H1 (cell line): ENCODE results near the gene SCN1B.

Source experiments
- ATF3 ChIP-seq: IDR thresholded peaks from 2 replicates; pipeline ENCODE4 v1.6.1; 2011; ENCODE audit warnings: low read depth, mild to moderate bottlenecking, low read length; ENCODE audit not compliant: insufficient read depth
- CEBPB ChIP-seq: IDR thresholded peaks from 2 replicates; pipeline ENCODE4 v1.6.1; 2012; ENCODE audit warnings: low read depth, low read length
- CTCF ChIP-seq, 3 experiments: IDR thresholded peaks; 1 replicate in 2 of 3; 2 replicates in 1 of 3; pipeline versions ENCODE4 v1.5.1 to v1.6.1; 2011; ENCODE audit warnings: low read length in 3 of 3, mild to moderate bottlenecking in 3 of 3, inconsistent platforms in 2 of 3, low read depth in 1 of 3, moderate library complexity in 1 of 3; ENCODE audit not compliant: insufficient read depth in 1 of 3; ENCODE audit errors: control extremely low read depth in 1 of 3
- EZH2 ChIP-seq: fragments of 200-600 bp; sonication (generic); IDR thresholded peaks from 2 replicates; pipeline ENCODE4 v1.7.1; 2012; ENCODE audit warnings: low read depth, mild to moderate bottlenecking, moderate library complexity, low read length, inconsistent platforms; ENCODE audit not compliant: severe bottlenecking
- POLR2A ChIP-seq, 2 experiments: IDR thresholded peaks; 1 replicate in 1 of 2; 2 replicates in 1 of 2; pipeline ENCODE4 v1.6.1; 2011; ENCODE audit warnings: low read depth in 2 of 2, low read length in 2 of 2, mild to moderate bottlenecking in 2 of 2; ENCODE audit errors: control extremely low read depth in 1 of 2
- POLR2AphosphoS5 ChIP-seq: IDR thresholded peaks from 2 replicates; pipeline ENCODE4 v1.6.1; 2011; ENCODE audit warnings: low read depth, low read length
- RAD21 ChIP-seq, 2 experiments: IDR thresholded peaks in 1 of 2; conservative IDR thresholded peaks in 1 of 2; 2 replicates each; pipeline ENCODE4 v1.6.1; 2011; ENCODE audit warnings: low read depth in 2 of 2, low read length in 2 of 2, improper control_type of control experiment in 1 of 2, inconsistent platforms in 1 of 2, mild to moderate bottlenecking in 1 of 2, moderate library complexity in 1 of 2
- SAP30 ChIP-seq: fragments of 300-600 bp; sonication (generic); IDR thresholded peaks from 2 replicates; pipeline ENCODE4 v1.7.1; 2012; ENCODE audit warnings: low read length, moderate library complexity, mild to moderate bottlenecking, inconsistent platforms; ENCODE audit not compliant: insufficient read depth, insufficient replicate concordance
- SP1 ChIP-seq: IDR thresholded peaks from 2 replicates; pipeline ENCODE4 v1.6.1; 2011; ENCODE audit warnings: low read depth, low read length
- SUZ12 ChIP-seq: fragments of 200-600 bp; sonication (generic); IDR thresholded peaks from 2 replicates; pipeline ENCODE4 v1.6.1; 2012; ENCODE audit warnings: mild to moderate bottlenecking, inconsistent platforms, low read length, moderate library complexity, mixed read lengths
- TAF1 ChIP-seq: IDR thresholded peaks from 2 replicates; pipeline ENCODE4 v1.6.1; 2011; ENCODE audit warnings: mild to moderate bottlenecking, low read depth, low read length
- USF2 ChIP-seq: IDR thresholded peaks from 2 replicates; pipeline ENCODE4 v1.6.1; 2011; ENCODE audit warnings: low read length, improper control_type of control experiment

GRCh38 chr19:35013041-35013819 lies 17.0 kb upstream of the SCN1B start:
- peak; percentile 45; the same call in 1 of the 2 replicates for TF ChIP-seq USF2
- peak; percentile 96 for TF ChIP-seq RAD21 (IDR thresholded peaks at IDR 0.05 in 1 of 2, conservative IDR thresholded peaks at IDR 0.05 in 1 of 2; ENCODE audit: low read depth in 2 of 2, low read length in 2 of 2)
- peak; percentile 96 to 98 (median 98) for TF ChIP-seq CTCF (IDR thresholded peaks at IDR 0.05; ENCODE audit: control extremely low read depth in 1 of 3, insufficient read depth in 1 of 3, low read depth in 1 of 3, low read length in 3 of 3)
- TF ChIP-seq POLR2AphosphoS5 = peak; percentile 37; the same call in 1 of the 2 replicates
- TF ChIP-seq POLR2A (IDR thresholded peaks at IDR 0.05; ENCODE audit: control extremely low read depth in 1 of 2, low read depth in 2 of 2, low read length in 2 of 2) = peak in 1 of 2 experiments; percentile 34; a peak in 2 of 3 replicates
- no peak for TF ChIP-seq ATF3
- TF ChIP-seq SAP30 = no peak
- TF ChIP-seq SP1 = no peak
- TF ChIP-seq EZH2 = no peak
- no peak for TF ChIP-seq TAF1
- TF ChIP-seq SUZ12 = no peak
- no peak for TF ChIP-seq CEBPB
